HG03066 (cell line): ENCODE measurements around the gene PEAR1.

Experiments used
- ATAC-seq: cut with Tn5 transposase; IDR thresholded peaks from one replicate; pipeline ENCODE4 v1.9.1; 2021; ENCODE audit warnings: low read depth; ENCODE audit not compliant: unreplicated experiment

Gene PEAR1

GRCh38 chr1:156898971-156899664, 5.6 kb downstream of the PEAR1 start:
- ATAC-seq, result no peak

DNA sequence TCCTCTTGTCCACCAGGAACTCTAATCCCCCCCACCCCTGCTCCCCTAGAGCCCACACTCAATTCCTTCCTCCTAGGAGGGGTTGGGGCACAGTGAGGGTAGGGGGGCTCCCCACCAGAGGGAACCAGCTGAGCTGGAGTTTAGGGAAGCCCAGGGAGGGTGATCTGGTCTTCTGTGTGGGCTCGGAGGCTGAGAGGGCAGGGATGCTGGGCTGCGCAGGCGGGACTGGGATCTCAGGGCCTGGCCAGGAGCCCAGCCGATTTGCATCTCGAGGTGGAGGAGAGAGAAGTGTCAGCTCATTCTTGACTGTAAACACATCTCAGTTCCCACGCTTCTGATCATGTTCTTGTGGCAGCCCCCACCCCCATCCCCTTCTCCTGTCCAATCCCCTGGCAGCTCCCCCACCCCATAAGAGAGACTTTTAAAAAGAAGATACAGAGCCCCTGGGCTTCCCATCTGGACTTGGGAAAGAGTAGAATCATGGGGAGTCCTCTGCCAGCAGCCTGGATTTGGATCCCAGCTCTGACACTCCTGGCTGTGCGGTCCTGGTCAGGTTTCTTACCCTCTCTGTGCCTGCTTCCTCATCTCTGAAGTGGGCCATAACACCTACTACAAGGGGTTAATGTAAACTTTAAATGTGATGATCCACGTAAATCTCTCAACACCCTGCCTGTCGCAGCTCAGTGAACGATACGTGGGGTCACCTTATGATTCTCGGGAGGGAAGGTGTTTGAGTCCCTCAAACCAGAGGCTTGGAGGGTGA, 6.6 kb downstream of the PEAR1 start:
- no peak for ATAC-seq

GRCh38 chr1:156900896-156901589, 7.5 kb downstream of the PEAR1 start:
- no peak for ATAC-seq

DNA sequence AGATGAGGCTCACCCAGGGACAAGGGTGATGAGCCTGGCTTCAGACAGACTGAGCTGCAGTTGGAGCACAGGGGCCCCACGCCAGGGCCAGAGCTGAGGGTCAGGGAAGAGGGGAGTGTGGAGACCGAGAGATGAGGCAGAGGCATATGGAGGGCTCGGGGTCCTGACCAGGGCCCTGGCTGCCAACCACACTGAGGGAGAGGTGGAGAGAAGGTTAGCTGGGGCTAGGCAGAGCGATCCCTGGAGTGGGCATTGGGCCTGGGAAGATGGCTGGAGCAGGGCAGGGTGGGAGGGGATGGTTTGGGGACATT, 8.0 kb downstream of the PEAR1 start:
- no peak for ATAC-seq

- no peak for ATAC-seq
These were observed 8.7 kb downstream of the PEAR1 start for GRCh38 chr1:156901966-156902915.

DNA sequence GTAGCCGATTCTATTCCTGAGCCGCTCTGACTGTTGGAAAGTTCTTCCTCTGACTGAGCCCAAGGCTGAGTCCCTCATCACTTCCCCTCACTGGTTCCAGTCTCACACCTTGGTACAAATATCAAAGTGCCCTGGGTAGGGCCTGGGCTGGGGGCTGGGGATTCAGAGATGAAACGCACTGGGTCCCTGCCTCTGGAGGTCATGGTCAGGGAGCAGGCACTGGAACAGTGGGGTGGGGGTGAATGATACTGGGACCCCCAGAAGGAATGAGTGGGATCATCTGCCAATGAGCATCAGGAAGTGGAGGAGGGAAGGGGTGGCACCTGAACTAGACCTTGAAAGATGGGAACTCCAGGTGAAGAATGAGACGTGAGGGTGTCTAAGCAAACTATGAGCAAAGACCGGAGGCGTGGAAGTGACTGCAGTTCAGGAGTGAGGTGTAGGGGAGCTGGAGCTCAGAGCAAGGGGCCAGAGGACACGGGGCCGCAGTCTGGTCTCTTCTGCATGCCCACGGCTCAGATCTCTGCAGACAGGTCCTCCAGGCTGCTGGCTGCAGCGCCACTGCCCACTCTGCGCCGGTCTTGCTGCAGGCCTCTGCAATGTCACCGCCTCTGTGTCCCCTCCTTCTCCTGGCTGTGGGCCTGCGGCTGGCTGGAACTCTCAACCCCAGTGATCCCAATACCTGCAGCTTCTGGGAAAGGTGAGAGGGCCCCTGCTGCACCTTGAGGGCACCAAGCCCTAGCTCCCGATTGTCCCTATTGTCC, 10.0 kb downstream of the PEAR1 start:
- ATAC-seq, result no peak

DNA sequence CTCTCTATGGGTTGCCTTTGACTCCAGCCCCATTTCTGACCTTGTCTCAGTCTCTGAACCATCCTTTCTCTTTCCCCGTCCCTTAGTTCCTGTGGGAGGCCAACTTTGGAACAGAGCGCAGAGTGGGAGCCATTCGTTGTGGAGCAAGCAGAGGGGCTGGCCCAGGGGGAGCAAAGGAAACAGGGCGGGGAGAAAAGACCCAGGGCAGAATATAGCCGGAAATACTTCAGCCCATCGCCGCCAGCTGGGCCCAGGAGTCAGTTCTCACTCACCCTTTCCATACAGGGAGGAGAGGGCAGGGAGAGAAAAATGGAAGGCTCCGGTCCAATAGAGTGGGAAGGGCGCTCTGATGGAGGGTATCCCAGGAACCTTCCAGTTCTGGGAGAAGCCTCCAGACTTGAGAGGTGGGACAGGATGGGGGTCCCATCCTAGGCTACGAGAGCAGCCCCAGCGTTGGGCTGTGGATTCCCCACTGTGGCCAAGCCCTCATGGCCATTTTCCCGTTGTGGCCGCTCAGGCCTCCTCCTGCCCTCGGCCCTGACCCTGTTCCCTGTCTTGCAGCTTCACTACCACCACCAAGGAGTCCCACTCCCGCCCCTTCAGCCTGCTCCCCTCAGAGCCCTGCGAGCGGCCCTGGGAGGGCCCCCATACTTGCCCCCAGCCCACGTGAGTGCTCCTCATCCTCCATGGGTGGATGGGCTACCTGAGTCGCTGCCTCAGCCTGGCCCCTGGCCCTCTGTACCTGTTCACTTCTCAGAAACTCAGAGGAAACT, 10.9 kb downstream of the PEAR1 start:
- no peak for ATAC-seq

GRCh38 chr1:156905176-156905575, 11.7 kb downstream of the PEAR1 start:
- ATAC-seq, result no peak

DNA sequence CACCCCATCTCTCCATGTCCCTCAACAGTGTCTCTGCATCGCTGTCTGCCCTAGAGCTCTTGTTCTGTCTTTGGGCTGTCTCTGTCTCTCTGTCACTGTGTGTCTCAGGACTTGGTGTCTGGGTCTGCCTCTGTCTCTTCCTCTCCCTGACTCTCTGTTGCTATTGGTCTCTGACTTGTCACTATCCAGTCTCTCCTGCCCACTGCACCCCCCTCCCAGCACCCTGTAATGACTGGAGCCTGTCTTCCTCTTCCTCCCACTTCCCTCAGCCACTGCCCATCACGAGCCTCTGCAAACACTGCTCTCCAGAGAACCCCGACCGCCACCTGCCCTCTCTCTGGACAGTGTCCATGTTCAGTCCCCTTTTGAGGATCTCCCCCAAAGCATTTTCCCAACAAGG, 12.1 kb downstream of the PEAR1 start:
- no peak for ATAC-seq

- ATAC-seq, result no peak
These were observed 12.8 kb downstream of the PEAR1 start for GRCh38 chr1:156906206-156906906.

GRCh38 chr1:156908541-156908940, 15.0 kb downstream of the PEAR1 start:
- no peak for ATAC-seq

DNA sequence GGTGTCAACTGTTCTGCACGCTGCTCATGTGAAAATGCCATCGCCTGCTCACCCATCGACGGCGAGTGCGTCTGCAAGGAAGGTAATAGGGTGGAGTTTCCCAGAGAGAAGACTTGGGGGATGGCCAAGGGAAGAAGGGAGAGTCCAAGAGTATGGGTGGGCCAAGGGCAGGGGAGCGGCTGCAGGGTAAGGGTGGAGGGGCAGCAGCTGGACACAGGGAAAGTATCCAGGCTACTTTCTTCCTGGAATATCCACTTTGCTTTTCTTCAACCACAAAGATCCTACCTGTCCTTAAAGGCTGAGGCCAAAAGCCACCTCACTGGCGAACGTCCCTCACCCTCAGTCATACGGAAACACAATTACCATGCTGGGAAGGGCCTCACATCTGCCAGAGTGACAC, 15.4 kb downstream of the PEAR1 start:
- ATAC-seq, result no peak

GRCh38 chr1:156909671-156910070, 16.2 kb downstream of the PEAR1 start:
- no peak for ATAC-seq

DNA sequence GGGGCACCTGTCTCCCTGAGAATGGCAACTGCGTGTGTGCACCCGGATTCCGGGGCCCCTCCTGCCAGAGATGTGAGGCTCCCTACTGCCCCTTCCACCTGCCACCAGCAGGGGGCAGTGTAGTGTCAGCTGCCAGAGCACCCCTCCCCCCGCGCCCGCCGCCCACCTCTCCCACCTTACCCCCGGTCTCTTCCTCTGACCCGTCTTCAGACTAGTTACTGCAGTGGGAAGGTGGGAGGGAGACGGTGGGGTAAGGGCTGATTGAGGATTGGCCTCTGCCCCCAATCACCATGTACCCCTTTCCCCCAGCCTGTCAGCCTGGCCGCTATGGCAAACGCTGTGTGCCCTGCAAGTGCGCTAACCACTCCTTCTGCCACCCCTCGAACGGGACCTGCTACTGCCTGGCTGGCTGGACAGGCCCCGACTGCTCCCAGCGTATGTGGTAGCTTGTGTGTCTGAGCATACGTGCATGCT, 16.8 kb downstream of the PEAR1 start:
- ATAC-seq, result no peak

- no peak for ATAC-seq
These were observed 18.2 kb downstream of the PEAR1 start for GRCh38 chr1:156911577-156912298.

DNA sequence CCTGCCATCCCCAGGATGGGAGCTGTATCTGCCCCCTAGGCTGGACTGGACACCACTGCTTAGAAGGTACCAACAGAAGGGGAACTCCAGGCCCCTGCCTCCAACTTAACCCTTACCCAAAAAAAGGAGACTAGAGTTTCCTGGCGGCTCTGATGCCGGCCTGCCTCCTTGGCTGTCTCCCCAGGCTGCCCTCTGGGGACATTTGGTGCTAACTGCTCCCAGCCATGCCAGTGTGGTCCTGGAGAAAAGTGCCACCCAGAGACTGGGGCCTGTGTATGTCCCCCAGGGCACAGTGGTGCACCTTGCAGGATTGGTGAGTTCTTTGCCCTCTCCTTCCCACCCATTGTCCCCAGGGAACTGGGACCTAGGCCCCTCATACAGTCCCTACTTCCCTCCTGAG, 18.8 kb downstream of the PEAR1 start:
- ATAC-seq, result no peak

DNA sequence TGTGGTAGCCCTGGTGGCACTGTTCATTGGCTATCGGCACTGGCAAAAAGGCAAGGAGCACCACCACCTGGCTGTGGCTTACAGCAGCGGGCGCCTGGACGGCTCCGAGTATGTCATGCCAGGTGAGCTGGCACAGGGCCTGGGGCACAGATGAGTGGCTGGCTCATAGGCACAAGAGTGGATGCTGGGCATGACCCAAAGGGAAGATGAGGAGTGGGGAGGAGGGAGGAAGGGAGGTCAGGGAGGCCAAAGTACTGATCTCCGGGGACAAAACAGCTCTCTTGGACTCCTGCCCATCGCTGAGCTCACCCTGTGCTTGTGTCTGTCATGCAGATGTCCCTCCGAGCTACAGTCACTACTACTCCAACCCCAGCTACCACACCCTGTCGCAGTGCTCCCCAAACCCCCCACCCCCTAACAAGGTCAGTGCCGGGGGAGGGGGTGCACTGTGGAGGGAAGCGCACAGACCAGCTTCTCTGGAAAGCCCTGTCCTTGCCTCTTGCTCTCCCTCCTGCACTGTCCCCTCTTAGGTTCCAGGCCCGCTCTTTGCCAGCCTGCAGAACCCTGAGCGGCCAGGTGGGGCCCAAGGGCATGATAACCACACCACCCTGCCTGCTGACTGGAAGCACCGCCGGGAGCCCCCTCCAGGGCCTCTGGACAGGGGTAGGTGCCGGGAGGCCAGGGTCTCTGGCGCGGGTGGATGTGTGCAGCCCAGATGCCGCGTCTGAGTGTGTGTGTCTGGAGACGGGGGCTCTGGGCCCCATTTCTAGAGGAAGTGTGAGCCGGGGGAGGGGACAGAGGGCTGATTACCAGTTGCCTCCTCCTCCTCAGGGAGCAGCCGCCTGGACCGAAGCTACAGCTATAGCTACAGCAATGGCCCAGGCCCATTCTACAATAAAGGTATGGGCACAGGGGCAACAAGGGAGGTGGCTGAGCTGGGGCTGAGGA, 19.6 kb downstream of the PEAR1 start:
- ATAC-seq, result no peak
